DOHH2 (cell line): Measurements from ENCODE around the gene ITGAV.

Source experiments
- H3F3A ChIP-seq: fragments of 200-600 bp; sonication (generic), shearing (Covaris generic); 2 replicates; pipeline ENCODE4 v1.6.0; 2016; ENCODE audit warnings: antibody characterized with exemption, mild to moderate bottlenecking; ENCODE audit not compliant: control insufficient read depth, insufficient read depth
- H3K27ac ChIP-seq: fragments of 200-600 bp; sonication (generic); 2 replicates; pipeline ENCODE4 v1.5.1; 2014; ENCODE audit warnings: low read depth, mild to moderate bottlenecking, low read length, moderate library complexity
- H3K27me3 ChIP-seq: fragments of 200-600 bp; sonication (generic); 2 replicates; pipeline ENCODE4 v1.6.1; 2014; ENCODE audit warnings: mild to moderate bottlenecking, low read length, mixed read lengths; ENCODE audit not compliant: control insufficient read depth
- H3K36me3 ChIP-seq: fragments of 200-600 bp; sonication (generic); 2 replicates; pipeline ENCODE4 v1.6.1; 2014; ENCODE audit warnings: mild to moderate bottlenecking, low read length, moderate library complexity, mixed read lengths; ENCODE audit not compliant: control insufficient read depth
- H3K4me1 ChIP-seq: fragments of 200-600 bp; sonication (generic); 2 replicates; pipeline ENCODE4 v1.6.1; 2014; ENCODE audit warnings: mild to moderate bottlenecking, low read length, mixed read lengths; ENCODE audit not compliant: control insufficient read depth
- H3K4me2 ChIP-seq: fragments of 200-600 bp; sonication (generic); 2 replicates; pipeline ENCODE4 v1.6.0; 2014; ENCODE audit warnings: mild to moderate bottlenecking, low read length, moderate library complexity
- H3K4me3 ChIP-seq: fragments of 200-600 bp; sonication (generic); 2 replicates; pipeline ENCODE4 v1.5.1; 2014; ENCODE audit warnings: mild to moderate bottlenecking, low read length, mixed read lengths
- H3K79me2 ChIP-seq: fragments of 200-600 bp; sonication (generic); 2 replicates; pipeline ENCODE4 v1.6.1; 2014; ENCODE audit warnings: mild to moderate bottlenecking, low read length, mixed read lengths; ENCODE audit not compliant: control insufficient read depth
- H3K9me2 ChIP-seq: fragments of 200-600 bp; sonication (generic); replicated peaks from 2 replicates; pipeline ENCODE4 v1.6.1; 2014; ENCODE audit warnings: mild to moderate bottlenecking, low read length, mixed read lengths; ENCODE audit not compliant: control insufficient read depth
- H3K9me3 ChIP-seq: fragments of 200-600 bp; sonication (generic); 2 replicates; pipeline ENCODE4 v1.6.1; 2014; ENCODE audit warnings: antibody characterized with exemption, low read length, mixed read lengths; ENCODE audit not compliant: control insufficient read depth, insufficient read depth
- H4K20me1 ChIP-seq: fragments of 200-600 bp; sonication (generic); 2 replicates; pipeline ENCODE4 v1.6.0; 2014; ENCODE audit warnings: low read depth, mild to moderate bottlenecking, antibody characterized with exemption, low read length, moderate library complexity; ENCODE audit not compliant: control insufficient read depth, insufficient read depth
- CTCF ChIP-seq: fragments of 200-600 bp; sonication (generic); IDR thresholded peaks from one replicate; pipeline ENCODE4 v1.5.1; 2014; ENCODE audit warnings: antibody characterized with exemption, mild to moderate bottlenecking, low read depth, low read length; ENCODE audit not compliant: poor library complexity, severe bottlenecking
- EZH2phosphoT487 ChIP-seq: fragments of 200-600 bp; sonication (generic); IDR thresholded peaks from 2 replicates; pipeline ENCODE4 v1.6.1; 2017; ENCODE audit warnings: borderline replicate concordance, mild to moderate bottlenecking, antibody characterized with exemption, low read length, moderate library complexity, mixed read lengths

The ITGAV gene

GRCh38 chr2:186589612-186590349 is at the start of gene ITGAV:
Gene ITGAV (plus strand): TSS chr2:186590056. CDS start chr2:186590339, 283 bp downstream.
- no peaks in the 10 kb centered on the region for H3K9me3 ChIP-seq
- peak within 1 kb of the TSS; percentile 98 for H3K4me3 ChIP-seq
- H3K79me2 ChIP-seq, result peaks cover 45% of the 10 kb centered on the region
- peak within 1 kb of the TSS; percentile 87 for H3K4me2 ChIP-seq
- TF ChIP-seq EZH2phosphoT487 (no peak), CTCF (no peak)
- peaks cover 25% of the 10 kb centered on the region for H3K4me1 ChIP-seq
- H3K9me2 ChIP-seq, result no peaks in the 10 kb centered on the region
- no peaks in the 10 kb centered on the region for H3F3A ChIP-seq
- H3K27ac ChIP-seq, result peak within 1 kb of the TSS; percentile 61
- H4K20me1 ChIP-seq, result no peaks in the 10 kb centered on the region
- peaks cover 6% of the 10 kb centered on the region; the same call in 1 of the 2 replicates for H3K36me3 ChIP-seq
- H3K27me3 ChIP-seq, result no peaks in the 10 kb centered on the region

- Histone ChIP-seq H3K4me1 (no peaks in the 10 kb centered on the region), H3F3A (no peaks in the 10 kb centered on the region), H3K4me2 (no peak overlapping the region), H3K79me2 (no peaks in the 10 kb centered on the region), H4K20me1 (no peaks in the 10 kb centered on the region), H3K27ac (no peak overlapping the region), H3K9me2 (no peaks in the 10 kb centered on the region), H3K27me3 (no peaks in the 10 kb centered on the region; the same call in 1 of the 2 replicates), H3K9me3 (no peaks in the 10 kb centered on the region), H3K4me3 (no peak overlapping the region), H3K36me3 (no peaks in the 10 kb centered on the region)
- TF ChIP-seq CTCF, result no peak
- TF ChIP-seq EZH2phosphoT487, result no peak
Measured at GRCh38 chr2:186540941-186541340, 48.9 kb upstream of the ITGAV start.

- Histone ChIP-seq H3K27me3 (no peaks in the 10 kb centered on the region; the same call in 1 of the 2 replicates), H3F3A (no peaks in the 10 kb centered on the region), H3K79me2 (no peaks in the 10 kb centered on the region), H3K9me3 (no peaks in the 10 kb centered on the region), H3K4me1 (no peaks in the 10 kb centered on the region), H3K9me2 (no peaks in the 10 kb centered on the region), H3K36me3 (no peaks in the 10 kb centered on the region), H3K27ac (no peak overlapping the region), H4K20me1 (no peaks in the 10 kb centered on the region), H3K4me2 (no peak overlapping the region), H3K4me3 (no peak overlapping the region)
- no peak for TF ChIP-seq CTCF
- TF ChIP-seq EZH2phosphoT487, result no peak
Measured at GRCh38 chr2:186542002-186542401, 47.9 kb upstream of the ITGAV start.
